Kidney (tissue), 14 donors: ENCODE measurements around the gene LRRFIP1. TPM values are rescaled to one million over a fixed set of nuclear protein-coding genes. Genes with fewer than 3 reads are reported as not detected.
"Not testable (repeated sequence)": the region's sequence is repeated elsewhere in the genome, so short reads cannot be mapped to it uniquely, and the experiment has no call there.

Experiments
- DNase-seq, 5 donors: peaks; one replicate each; pipeline ENCODE4 v3.0.0-alpha.2; 2013 to 2020
- FAIRE-seq: peaks from 2 replicates; lab custom pipeline; 2012; peaks lifted over from hg19 to GRCh38; lab: Jason Lieb, UNC
- H3K27ac ChIP-seq, 2 donors: one replicate each; pipeline ENCODE4 v1.7.0; 2013; ENCODE audit warnings: low read depth in 2 of 2, low read length in 2 of 2, inconsistent platforms in 1 of 2
- H3K27me3 ChIP-seq: one replicate; pipeline ENCODE4 v1.7.1; 2013; ENCODE audit warnings: low read length, inconsistent platforms; ENCODE audit not compliant: control insufficient read depth, insufficient read depth
- H3K36me3 ChIP-seq, 3 donors: one replicate each; pipeline versions ENCODE4 v1.7.0 to v1.7.1; 2013; ENCODE audit warnings: low read length in 3 of 3, control low read depth in 1 of 3, inconsistent platforms in 1 of 3; ENCODE audit not compliant: insufficient read depth in 3 of 3, control insufficient read depth in 2 of 3
- H3K4me1 ChIP-seq, 3 donors: one replicate each; pipeline versions ENCODE4 v1.7.0 to v1.7.1; 2013; ENCODE audit warnings: low read length in 3 of 3, inconsistent platforms in 1 of 3, low read depth in 1 of 3; ENCODE audit not compliant: control insufficient read depth in 2 of 3, insufficient read depth in 2 of 3
- H3K4me3 ChIP-seq, 3 donors: one replicate each; pipeline versions ENCODE4 v1.7.0 to v1.8.1; 2013; ENCODE audit warnings: low read length in 3 of 3, control low read depth in 1 of 3, inconsistent platforms in 1 of 3
- H3K9ac ChIP-seq, 3 donors: one replicate each; pipeline versions ENCODE4 v1.7.0 to v1.7.1; 2013; ENCODE audit warnings: low read length in 3 of 3, control low read depth in 1 of 3, inconsistent platforms in 1 of 3
- H3K9me3 ChIP-seq, 3 donors: one replicate each; pipeline versions ENCODE4 v1.7.0 to v1.7.1; 2013; ENCODE audit warnings: low read length in 3 of 3, control low read depth in 1 of 3, inconsistent platforms in 1 of 3; ENCODE audit not compliant: control insufficient read depth in 2 of 3, insufficient read depth in 1 of 3
- intact Hi-C: fragments of 100-400 bp; cut with DNase I; formaldehyde crosslinking; loops from one replicate; pipeline ENCODE4 v1.11.1; 2022
- polyA plus RNA-seq: library from polyadenylated mRNA; stranded (reverse); fragments of 350-450 nt; fragmentation: Illumina TruSeq; extraction: RNeasy Lipid Tissue Mini Kit (QIAGEN cat#74804); gene quantifications from one replicate; pipeline ENCODE4 v1.2.3, GENCODE V29; 2014; ENCODE audit warnings: low read depth, low replicate concordance; ENCODE audit not compliant: insufficient read depth
- total RNA-seq: library from RNA; stranded (reverse); fragmentation: NEBNext Ultra II Directional; extraction: Animal tissue kit (Norgen Biotek cat#: 25700); gene quantifications from one replicate; pipeline ENCODE4 v1.2.1, GENCODE V29; 2021
- TF ChIP-seq, protein P1 (sequence below): IDR thresholded peaks from 3 replicates; pipeline ENCODE4 v1.5.1; 2012; ENCODE audit warnings: mild to moderate bottlenecking, moderate library complexity, borderline replicate concordance; ENCODE audit not compliant: insufficient read depth; ENCODE audit errors: extremely low read depth
- donor health status: control.
- donor health status: control.
- donor health status: control.
- donor health status: control.
- donor health status: control.
- donor health status: DM: yes; HTN: yes; CAD: no.
- donor health status: Normal renal cell carcinoma (clear cell type).

The LRRFIP1 gene
- total and polyA plus RNA-seq, 2 donors from 2014 or later = 39.1 to 204 TPM

- Histone ChIP-seq H3K4me1 (no peaks in the 10 kb centered on the region), H3K36me3 (peaks cover 2 to 26% (median 9%) of the 10 kb centered on the region in 3 donors), H3K4me3 (no peak overlapping the region), H3K9me3 (no peaks in the 10 kb centered on the region), H3K27me3 (no peaks in the 10 kb centered on the region), H3K9ac (no peak overlapping the region), H3K27ac (no peak overlapping the region)
- DNase-seq (no peak), FAIRE-seq (no peak)
- TF ChIP-seq, protein P1, sequence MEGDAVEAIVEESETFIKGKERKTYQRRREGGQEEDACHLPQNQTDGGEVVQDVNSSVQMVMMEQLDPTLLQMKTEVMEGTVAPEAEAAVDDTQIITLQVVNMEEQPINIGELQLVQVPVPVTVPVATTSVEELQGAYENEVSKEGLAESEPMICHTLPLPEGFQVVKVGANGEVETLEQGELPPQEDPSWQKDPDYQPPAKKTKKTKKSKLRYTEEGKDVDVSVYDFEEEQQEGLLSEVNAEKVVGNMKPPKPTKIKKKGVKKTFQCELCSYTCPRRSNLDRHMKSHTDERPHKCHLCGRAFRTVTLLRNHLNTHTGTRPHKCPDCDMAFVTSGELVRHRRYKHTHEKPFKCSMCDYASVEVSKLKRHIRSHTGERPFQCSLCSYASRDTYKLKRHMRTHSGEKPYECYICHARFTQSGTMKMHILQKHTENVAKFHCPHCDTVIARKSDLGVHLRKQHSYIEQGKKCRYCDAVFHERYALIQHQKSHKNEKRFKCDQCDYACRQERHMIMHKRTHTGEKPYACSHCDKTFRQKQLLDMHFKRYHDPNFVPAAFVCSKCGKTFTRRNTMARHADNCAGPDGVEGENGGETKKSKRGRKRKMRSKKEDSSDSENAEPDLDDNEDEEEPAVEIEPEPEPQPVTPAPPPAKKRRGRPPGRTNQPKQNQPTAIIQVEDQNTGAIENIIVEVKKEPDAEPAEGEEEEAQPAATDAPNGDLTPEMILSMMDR = no peak
- intact Hi-C loops = no loop called here
Measured at GRCh38 chr2:237763812-237764211, 136.4 kb downstream of the LRRFIP1 start.

- H3K4me3 ChIP-seq, H3K27me3 ChIP-seq, intact Hi-C loops, H3K9ac ChIP-seq, H3K9me3 ChIP-seq, DNase-seq, H3K27ac ChIP-seq, H3K4me1 ChIP-seq, FAIRE-seq: not testable (repeated sequence)
- H3K36me3 ChIP-seq = peaks cover 2 to 29% (median 10%) of the 10 kb centered on the region in 3 donors
Measured at GRCh38 chr2:237765122-237765521, 137.7 kb downstream of the LRRFIP1 start.

GRCh38 chr2:237765875-237766274 lies 138.5 kb downstream of the LRRFIP1 start:
- FAIRE-seq (no peak), DNase-seq (no peak)
- Histone ChIP-seq H3K4me1 (no peaks in the 10 kb centered on the region), H3K4me3 (no peak overlapping the region), H3K36me3 (peaks cover 0 to 22% (median 5%) of the 10 kb centered on the region in 3 donors), H3K27ac (no peak overlapping the region), H3K9me3 (no peaks in the 10 kb centered on the region), H3K9ac (no peak overlapping the region), H3K27me3 (no peaks in the 10 kb centered on the region)
- intact Hi-C loops = no loop called here
- TF ChIP-seq, protein P1 = no peak

- Histone ChIP-seq H3K27ac (no peak overlapping the region), H3K4me1 (no peaks in the 10 kb centered on the region), H3K9ac (no peak overlapping the region), H3K27me3 (no peaks in the 10 kb centered on the region), H3K4me3 (no peak overlapping the region), H3K36me3 (peaks cover 0 to 19% (median 5%) of the 10 kb centered on the region in 3 donors), H3K9me3 (no peaks in the 10 kb centered on the region)
- TF ChIP-seq, protein P1 = no peak
- intact Hi-C loops = no loop called here
- FAIRE-seq (no peak), DNase-seq (no peak)
Measured at GRCh38 chr2:237766340-237766739, 139.0 kb downstream of the LRRFIP1 start.
